ENCODE data around the gene GARIN5B. TPM values are rescaled to one million over a fixed set of nuclear protein-coding genes. Genes with fewer than 3 reads are reported as not detected.

Gene GARIN5B
- total and polyA plus RNA-seq, 2 of the 4 experiments (the other 2 are of a cell fraction): not detected

DNA sequence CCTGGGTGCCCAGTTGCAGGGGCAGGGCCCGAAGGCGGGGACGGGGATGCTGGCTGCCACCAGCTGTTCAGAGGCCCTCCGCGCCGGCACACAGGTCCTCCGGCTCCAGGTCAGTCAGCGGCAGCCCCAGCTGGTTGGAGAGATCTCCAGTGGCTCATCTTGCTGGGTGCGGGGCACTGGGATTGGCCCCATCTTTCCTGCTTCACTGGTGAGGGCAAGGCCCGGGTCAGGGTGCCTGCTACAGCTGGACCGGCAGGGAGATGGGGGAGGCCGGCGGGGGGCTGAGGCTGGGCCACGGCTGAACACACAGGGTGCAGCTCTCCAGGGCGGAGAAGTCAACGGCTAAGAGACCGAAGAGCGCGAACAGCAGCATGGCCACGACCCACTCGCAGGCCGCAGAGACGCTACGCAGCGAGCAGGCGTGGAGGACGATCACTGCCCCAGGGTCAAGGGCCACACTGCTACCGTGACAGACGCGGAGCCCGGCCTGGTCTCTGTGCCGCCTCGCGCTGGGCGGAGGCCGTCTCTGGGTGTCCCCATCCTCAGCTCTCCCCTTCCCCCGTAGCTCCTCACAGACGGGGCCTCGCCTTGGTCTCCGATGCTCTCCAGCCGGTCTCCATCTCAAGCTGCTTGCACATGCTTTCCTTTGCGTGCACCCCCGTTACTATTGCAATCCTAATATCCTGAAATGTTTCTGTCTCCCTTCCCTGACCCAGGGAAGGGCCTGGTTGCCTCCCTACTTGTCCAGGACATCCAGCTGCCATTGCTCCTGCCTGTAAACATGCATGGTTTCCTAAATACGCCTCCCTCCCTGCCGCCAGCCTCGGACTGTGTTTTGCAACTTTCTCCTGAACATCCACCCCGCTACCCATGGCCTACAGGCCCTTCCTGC is 50.2 kb downstream of the GARIN5B start:
- CTCF ChIA-PET: interaction anchor here (2.2 kb wide), 1 partner anchor 12 kb away, joined by 6 read pairs; no protein-coding TSS in a partner anchor
- BruUV-seq (replicated peaks): no TSS peak
- H3K9me1 ChIP-seq (ENCODE audit: insufficient read depth, low read length): no peaks in the 10 kb centered on the region
- H2AFZ ChIP-seq (replicated peaks; ENCODE audit: low read length, poor library complexity): no peak overlapping the region
- no peak overlapping the region for H3K4me3 ChIP-seq (ENCODE audit: insufficient read depth, low read depth, low read length)
- H3K36me3 ChIP-seq (ENCODE audit: control insufficient read depth, insufficient read depth, low read length): peaks cover 14% of the 10 kb centered on the region
- no peaks in the 10 kb centered on the region for H3K27me3 ChIP-seq (ENCODE audit: control insufficient read depth, insufficient read depth, low read length)
- H3K56ac ChIP-seq (ENCODE audit: extremely low read depth, insufficient read depth, low read length): no peak overlapping the region
- dilution Hi-C loops (cut with HindIII; ENCODE audit: low sequenced_read_pairs, unreplicated experiment): no loop called here
- no peak overlapping the region for H3K18ac ChIP-seq (ENCODE audit: low read depth, low read length)
- H4K5ac ChIP-seq (ENCODE audit: low read depth, low read length): no peak overlapping the region
- no peak overlapping the region for H3K9ac ChIP-seq (ENCODE audit: low read depth, low read length)
- H3K23ac ChIP-seq (ENCODE audit: low read depth, low read length): no peak overlapping the region
- H3K27ac ChIP-seq (ENCODE audit: insufficient read depth, low read length): no peak overlapping the region
- H4K91ac ChIP-seq (ENCODE audit: insufficient read depth, low read depth, low read length): no peak overlapping the region
- DNase-seq (no peak), ATAC-seq (ENCODE audit: low read depth) (peak; percentile 40)
- no peak overlapping the region for H2BK120ac ChIP-seq (ENCODE audit: low read depth, low read length)
- no peaks in the 10 kb centered on the region for H4K20me1 ChIP-seq (ENCODE audit: insufficient read depth, low read length)
- TF ChIP-seq, protein P1, sequence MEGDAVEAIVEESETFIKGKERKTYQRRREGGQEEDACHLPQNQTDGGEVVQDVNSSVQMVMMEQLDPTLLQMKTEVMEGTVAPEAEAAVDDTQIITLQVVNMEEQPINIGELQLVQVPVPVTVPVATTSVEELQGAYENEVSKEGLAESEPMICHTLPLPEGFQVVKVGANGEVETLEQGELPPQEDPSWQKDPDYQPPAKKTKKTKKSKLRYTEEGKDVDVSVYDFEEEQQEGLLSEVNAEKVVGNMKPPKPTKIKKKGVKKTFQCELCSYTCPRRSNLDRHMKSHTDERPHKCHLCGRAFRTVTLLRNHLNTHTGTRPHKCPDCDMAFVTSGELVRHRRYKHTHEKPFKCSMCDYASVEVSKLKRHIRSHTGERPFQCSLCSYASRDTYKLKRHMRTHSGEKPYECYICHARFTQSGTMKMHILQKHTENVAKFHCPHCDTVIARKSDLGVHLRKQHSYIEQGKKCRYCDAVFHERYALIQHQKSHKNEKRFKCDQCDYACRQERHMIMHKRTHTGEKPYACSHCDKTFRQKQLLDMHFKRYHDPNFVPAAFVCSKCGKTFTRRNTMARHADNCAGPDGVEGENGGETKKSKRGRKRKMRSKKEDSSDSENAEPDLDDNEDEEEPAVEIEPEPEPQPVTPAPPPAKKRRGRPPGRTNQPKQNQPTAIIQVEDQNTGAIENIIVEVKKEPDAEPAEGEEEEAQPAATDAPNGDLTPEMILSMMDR (conservative IDR thresholded peaks at IDR 0.05; ENCODE audit: low read depth, low read length): no peak
- TF ChIP-seq MAZ (IDR thresholded peaks at IDR 0.05; ENCODE audit: borderline replicate concordance, low read depth, low read length): no peak
- no peak for TF ChIP-seq SMC3 (IDR thresholded peaks at IDR 0.05; ENCODE audit: low read depth, low read length)
- TF ChIP-seq POLR2A (IDR thresholded peaks at IDR 0.05; ENCODE audit: low read depth, low read length): no peak
- H3K4ac ChIP-seq (ENCODE audit: low read depth, low read length): no peak overlapping the region
- no peak overlapping the region for H2BK15ac ChIP-seq (ENCODE audit: low read depth, low read length)
- H3K4me2 ChIP-seq (ENCODE audit: low read depth, low read length): no peak overlapping the region
- H2AK9ac ChIP-seq (replicated peaks; ENCODE audit: low read depth, low read length, poor library complexity): peak overlapping the region; percentile 63
- intact Hi-C loops (cut with micrococcal nuclease): no loop called here
- POLR2A ChIA-PET (ENCODE audit: unreplicated experiment): interaction anchor here (0.6 kb wide), 1 partner anchor 21 kb away, joined by 3 read pairs; no protein-coding TSS in a partner anchor
- H2BK20ac ChIP-seq (ENCODE audit: low read depth, low read length): no peak overlapping the region
- H2BK5ac ChIP-seq (ENCODE audit: low read depth, low read length, poor library complexity, severe bottlenecking): no peak overlapping the region
- H2AK5ac ChIP-seq (ENCODE audit: low read depth, low read length): no peak overlapping the region
- in situ Hi-C loops (cut with MboI; ENCODE audit: low sequenced_read_pairs): no loop called here
- 74% methylated on average over 40 of the region's 47 CpGs; no CpG with 5 or more reads in 1 of the 2 experiments for WGBS, 2 experiments (ENCODE audit: extremely low coverage in 2 of 2, insufficient read length in 1 of 2)
- H3K4me1 ChIP-seq (ENCODE audit: control insufficient read depth, insufficient read depth, low read length): no peaks in the 10 kb centered on the region; the same call in 1 of the 2 replicates
- H4K8ac ChIP-seq (ENCODE audit: low read depth in 2 of 2, low read length in 2 of 2): no peak overlapping the region
- no peaks in the 10 kb centered on the region for H3K79me1 ChIP-seq (ENCODE audit: low read depth in 1 of 2, low read length in 2 of 2)
- H3K9me3 ChIP-seq (ENCODE audit: control insufficient read depth, insufficient read depth, low read length): peaks cover 1% of the 10 kb centered on the region; the same call in 1 of the 2 replicates
- H3K14ac ChIP-seq (replicated peaks; ENCODE audit: low read depth, low read length): no peak overlapping the region; the same call in 1 of the 2 replicates
